Tongue (tissue), 3 donors: ENCODE measurements around the gene AMY2A. TPM values are rescaled to one million over a fixed set of nuclear protein-coding genes. Genes with fewer than 3 reads are reported as not detected.
"Not testable (repeated sequence)": the region's sequence is repeated elsewhere in the genome, so short reads cannot be mapped to it uniquely, and the experiment has no call there.

Source experiments
- DNase-seq: peaks from one replicate; pipeline ENCODE4 v3.0.0-alpha.2; 2015
- small RNA-seq: library from RNA; depleted of rRNA; stranded (forward); fragments of <200 nt; gene quantifications from one replicate; pipeline ENCODE3, GENCODE V24; 2014; ENCODE audit warnings: low replicate concordance
- total RNA-seq: library from RNA; depleted of rRNA; stranded (reverse); fragments of >200 nt; gene quantifications from one replicate; pipeline ENCODE4 v1.2.3, GENCODE V29; 2014

The AMY2A gene
- total RNA-seq = not detected

DNA sequence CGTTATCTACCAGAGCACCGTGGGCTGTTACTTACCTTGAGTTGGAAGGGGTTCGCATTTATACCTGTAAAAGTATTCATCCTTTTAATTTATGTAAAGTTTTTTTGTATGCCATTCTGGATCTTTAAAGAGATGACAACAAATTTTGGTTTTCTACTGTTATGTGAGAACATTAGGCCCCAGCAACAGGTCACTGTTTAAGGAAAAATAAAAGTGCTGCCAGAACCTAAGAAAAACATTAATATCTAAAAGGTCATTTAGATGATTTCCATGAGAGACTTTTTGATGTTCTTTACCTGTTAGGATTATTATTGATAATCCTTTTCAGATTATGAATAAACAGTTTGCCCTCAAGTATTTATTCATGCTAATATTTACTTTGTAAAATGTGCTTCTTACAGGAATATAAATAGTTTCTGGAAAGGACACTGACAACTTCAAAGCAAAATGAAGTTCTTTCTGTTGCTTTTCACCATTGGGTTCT is at the start of gene AMY2A:
Gene AMY2A (plus strand): TSS at position 434 of the 484 bp plus-strand sequence. CDS start 14 bp downstream, at position 448.
- not testable (repeated sequence) for DNase-seq

DNA sequence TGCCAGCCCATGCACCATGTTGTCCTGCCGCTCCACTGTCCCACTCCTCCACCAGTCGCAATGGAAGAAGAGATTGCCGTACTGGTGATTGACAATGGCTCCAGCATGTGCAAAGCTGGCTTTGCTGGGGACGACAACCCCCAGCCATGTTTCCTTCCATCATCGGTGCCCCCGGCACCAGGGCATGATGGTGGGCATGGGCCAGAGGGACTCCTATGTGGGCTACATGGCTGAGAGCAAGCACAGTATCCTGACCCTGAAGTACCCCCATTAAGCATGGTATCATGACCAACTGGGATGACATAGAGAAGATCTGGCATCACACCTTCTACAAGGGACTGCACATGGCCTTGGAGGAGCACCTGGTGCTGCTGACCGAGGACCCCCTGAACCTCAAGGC is 47.7 kb upstream of the AMY2A start:
- DNase-seq = no peak

DNA sequence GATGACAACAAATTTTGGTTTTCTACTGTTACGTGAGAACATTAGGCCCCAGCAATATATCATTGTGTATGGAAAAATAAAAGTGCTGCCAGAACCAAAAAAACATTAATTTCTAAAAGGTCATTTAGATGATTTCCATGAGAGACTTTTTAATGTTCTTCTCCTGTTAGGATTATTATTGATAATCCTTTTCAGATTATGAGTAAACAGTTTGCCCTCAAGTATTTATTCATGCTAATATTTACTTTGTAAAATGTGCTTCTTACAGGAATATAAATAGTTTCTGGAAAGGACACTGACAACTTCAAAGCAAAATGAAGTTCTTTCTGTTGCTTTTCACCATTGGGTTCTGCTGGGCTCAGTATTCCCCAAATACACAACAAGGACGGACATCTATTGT is 45.9 kb upstream of the AMY2A start, which contains the start of gene AMY2B:
Gene AMY2B (plus strand): TSS at position 301 of the 400 bp plus-strand sequence. CDS start 14 bp downstream, at position 315.
- not testable (repeated sequence) for DNase-seq

DNA sequence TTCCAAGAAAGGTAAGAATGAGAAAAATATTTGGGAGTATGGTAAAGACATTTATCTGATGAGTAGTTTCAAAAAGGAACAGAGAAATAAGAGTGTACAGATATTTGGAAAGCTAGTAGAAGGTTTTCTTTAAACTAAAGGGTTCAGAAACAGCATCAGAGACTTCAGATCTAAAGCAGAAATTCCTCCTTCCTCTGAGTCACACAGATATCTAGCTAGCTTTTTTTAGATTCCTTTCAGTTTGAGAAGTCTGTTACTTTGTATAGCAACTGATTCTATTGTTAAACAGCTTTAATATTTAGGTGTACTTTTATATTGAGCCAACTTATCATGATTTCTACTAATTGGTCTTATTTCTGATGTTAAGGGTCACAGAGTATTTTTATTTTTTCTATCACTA is 41.2 kb upstream of the AMY2A start:
- DNase-seq = no peak

DNA sequence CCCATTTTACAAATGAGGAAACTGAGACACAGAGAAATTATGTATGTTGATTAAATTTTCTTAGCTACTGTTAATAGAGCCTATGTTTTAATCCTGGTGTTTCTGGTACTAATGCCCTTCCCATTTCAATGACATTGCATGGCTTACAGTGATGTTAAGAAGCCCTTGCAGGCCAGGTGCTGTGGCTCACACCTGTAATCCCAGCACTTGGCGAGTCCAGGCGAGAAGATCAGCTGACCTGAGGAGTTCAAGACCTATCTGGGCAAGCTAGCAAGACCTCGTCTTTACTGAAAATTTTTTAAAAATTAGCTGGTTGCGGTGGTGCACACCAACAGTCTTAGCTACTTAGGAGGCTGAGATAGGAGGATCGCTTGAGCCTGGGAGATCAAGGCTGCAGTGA is 40.4 kb upstream of the AMY2A start:
- not testable (repeated sequence) for DNase-seq

DNA sequence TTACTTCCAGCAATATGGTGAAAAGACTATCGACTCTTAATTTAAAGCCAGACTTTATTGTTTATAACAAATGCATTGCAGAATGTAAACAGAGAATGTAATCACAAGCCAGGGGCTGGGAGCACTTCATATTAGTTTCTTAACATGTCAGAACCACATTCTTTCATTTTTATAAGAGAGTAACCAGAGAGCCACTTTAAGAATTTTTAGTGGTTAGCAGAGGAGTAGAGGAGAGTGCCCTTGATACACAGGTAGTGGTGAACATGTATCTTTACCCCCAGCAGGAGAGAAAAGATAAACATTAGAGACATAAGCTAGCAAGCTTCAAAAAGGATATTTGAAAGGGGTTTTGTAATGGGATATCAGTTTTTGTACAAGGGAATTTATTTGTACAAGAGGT is 34.8 kb upstream of the AMY2A start:
- DNase-seq = no peak

DNA sequence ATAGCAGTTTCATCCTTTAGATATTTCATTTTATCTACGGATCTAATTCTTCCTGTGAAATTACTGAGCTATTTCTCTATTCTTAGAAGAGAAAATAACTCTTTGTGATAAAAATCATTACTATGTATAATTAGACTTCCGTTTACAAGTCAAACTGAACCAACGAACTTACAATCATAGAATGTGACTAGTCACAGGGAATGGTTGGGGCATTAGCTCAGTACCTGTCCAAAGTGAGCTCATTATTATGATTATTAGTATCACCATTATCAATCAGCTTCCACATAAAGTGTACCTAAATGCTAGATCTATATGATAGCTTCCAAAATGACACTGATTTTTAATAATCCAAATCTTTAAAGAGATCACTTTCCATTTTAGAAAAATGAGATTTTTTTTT is 33.3 kb upstream of the AMY2A start:
- no peak for DNase-seq

DNA sequence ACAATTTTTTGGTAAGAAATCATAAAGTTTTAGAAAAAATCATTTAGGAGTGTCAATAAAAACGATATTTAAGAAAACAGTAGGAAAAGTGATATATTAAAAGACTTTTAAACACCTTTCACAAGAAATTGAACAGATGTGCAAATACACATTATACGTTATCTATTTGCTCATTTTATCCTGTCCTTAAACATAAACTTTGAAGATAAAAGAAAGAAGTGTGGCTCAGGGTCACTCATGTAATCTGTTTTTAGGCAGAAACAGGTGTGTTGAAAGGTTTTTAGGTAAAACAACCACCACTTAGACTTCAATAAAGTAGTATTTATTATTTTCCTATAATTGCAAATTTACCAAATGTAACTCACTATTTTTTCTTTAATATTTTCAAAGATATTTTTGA is 32.7 kb upstream of the AMY2A start:
- no peak for DNase-seq

DNA sequence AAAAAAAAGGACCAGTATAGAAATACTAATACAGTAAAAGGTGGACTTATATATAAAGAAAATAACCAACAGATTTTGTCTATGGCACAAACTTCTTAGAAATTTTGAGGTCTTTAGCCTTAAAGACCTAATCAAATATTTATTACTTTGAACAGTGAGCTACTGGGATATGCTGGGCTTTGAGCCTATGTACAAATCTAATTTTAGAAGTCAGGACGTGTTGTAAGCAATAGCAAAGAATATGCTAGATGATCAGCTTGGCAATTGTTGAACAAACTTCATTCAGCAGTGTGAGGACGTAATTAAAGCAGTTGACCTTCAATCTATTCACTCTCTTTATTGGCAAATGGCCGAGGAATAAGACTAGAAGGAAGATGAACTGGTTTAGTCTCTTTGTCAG is 14.5 kb upstream of the AMY2A start:
- DNase-seq = not testable (repeated sequence)

DNA sequence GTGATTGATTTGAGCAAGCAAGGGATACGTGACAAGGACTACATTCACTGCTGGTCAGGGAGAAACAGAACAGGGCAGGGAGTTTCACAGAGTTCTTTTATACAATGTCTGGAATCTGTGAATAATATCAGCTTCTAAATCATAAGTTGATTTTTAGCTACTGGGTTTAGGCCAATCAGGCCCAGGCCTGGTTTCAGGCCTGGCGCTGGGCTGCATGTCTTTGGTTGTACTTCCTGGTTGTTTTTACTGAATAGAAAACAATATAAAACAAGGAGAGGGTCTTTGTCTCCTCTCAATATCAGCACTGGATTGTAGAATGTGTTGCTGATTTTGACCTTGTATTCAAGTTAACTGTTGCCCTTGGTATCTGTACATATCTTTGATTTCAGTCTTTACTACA is 865 bp upstream of the AMY2A start:
- DNase-seq = no peak

DNA sequence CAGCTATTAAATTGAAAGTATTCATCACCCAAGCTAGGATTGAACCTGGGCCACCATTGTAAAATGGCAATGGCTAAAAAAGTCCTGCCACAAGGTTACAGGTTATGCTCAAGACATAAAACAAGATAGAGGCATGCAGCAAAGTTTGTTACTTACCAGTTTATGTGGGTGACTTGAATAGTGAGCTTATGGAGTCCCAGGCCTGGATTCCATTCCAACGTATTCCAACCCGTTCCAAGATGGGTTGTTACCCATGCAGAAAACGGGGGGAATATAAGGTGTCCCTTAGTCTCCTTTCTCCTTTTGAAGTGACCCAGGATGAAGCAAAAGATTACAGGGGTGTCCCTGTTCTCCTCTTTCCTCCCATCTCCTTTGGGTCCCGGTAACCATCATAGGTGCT is 10.2 kb downstream of the AMY2A start:
- DNase-seq = not testable (repeated sequence)

DNA sequence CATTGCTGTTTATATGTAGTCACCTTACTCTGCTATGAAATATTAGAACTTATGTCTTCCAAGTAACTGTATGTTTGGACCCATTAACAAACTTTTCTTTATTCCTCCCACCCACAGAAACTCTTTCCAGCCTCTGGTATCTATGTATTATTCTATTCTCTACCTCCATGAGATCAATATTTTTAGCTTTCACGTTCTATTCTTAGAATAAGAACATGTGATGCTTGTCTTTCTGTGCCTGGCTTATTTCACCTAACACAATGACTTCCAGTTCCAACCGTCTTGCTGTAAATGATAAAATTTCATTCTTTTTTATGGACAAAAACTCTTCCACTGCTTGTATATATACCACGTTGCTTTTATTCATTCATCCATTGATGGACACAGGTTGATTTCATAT is 24.0 kb downstream of the AMY2A start:
- not testable (repeated sequence) for DNase-seq

DNA sequence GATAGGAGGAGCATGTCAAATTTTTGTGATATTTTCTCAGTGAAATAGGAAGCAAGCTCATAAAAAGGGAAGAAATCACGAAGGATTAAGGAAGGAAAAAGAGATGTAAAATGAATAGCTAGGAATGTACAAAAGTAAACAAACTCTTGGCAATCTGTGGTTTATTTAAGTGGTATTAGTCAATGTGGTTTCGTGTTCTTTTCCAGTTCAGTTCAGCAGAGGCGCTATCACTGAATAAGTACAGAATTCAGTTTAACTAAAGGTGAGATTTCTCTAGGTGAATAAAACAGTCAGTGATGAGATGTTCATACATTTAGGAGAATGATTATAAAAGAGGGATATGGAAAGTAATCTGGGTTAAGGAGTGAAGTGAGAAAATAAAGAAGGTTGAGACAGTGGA is 26.7 kb downstream of the AMY2A start:
- not testable (repeated sequence) for DNase-seq

DNA sequence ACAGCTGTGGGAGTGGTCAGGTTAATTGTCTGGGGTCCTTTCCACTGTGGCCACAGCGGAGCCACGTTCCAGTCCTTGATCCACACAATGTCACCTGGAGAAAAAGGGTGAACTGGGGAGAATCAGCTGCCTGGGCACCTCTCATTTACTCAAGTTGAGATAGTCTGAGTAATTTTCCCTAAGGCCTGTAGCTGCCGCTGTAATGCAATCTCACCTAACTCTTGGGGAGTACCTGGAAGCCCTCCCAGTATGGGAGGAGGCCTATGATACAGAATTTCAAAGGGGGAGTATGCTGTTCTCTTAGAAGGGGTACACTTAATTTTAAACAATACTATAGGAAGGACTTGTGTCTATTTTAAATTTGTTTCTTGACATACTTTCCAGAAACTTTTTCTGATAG is 33.1 kb downstream of the AMY2A start:
- DNase-seq = not testable (repeated sequence)

DNA sequence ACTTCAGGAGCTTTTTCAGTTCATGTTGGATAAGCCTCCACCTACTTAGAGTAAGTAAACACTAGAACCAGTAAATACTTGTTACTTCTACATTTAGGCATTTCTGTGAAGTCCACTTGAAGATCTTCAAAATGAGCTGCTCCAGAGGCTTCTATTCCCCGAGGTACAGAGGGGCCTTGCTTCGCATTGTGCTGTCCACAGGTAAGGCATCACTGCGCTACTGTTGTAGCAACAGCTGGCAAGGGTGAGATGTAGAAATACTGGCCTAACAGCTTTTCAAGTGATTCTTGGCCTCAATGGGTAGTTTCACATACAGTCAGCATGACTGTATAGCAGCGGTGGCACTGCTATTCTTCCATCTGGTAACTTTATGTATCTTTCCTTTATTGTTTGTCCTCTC is 33.7 kb downstream of the AMY2A start:
- not testable (repeated sequence) for DNase-seq

DNA sequence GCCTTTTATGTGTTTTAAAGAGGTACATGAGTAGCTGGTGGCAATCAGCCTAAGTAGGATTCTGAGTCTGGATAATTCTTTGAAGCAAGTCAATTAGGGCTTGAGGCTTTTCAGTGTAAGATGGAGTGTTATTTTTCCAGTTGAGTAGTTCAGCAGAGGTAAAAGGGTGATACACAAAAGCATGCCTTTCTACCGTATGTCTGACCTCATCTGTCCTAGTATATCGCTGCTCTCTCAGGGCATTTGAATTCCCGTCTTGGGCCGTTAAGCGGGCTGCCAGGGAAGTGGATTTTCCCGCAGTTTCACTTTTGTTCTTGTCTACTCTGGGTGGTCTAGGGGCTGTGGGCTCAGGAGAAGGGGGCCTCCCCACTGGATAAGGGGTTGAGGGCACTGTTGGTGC is 36.9 kb downstream of the AMY2A start:
- DNase-seq = not testable (repeated sequence)

DNA sequence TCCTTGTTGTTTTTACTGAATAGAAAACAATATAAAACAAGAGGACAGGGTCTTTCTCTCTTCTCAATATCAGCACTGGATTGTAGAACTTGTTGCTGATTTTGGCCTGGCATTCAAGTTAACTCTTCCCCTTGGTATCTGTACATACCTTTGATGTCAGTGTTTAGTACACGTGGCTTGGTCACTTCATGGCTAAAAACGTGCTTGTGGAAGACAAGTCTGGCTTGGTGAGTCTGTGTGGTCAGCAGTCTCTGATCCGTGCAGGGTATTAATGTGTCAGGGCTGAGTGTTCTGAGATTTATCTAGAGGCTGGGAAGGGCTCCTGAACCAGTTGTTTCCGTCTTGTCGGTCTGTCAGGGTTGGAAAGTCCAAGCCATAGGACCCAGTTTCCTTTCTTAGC is 38.2 kb downstream of the AMY2A start, which contains the start of gene AMY1A:
Gene AMY1A (plus strand): TSS at position 301 of the 400 bp plus-strand sequence. CDS start 571 bp downstream, outside the sequence.
- not testable (repeated sequence) for DNase-seq

Small RNA genes within 50 kb of the gene (small RNA-seq; reads per million reads assigned to genes)
- gene AC105272.1 = not detected

Other genes starting within 250 kb of the AMY2A start
- 21.1 TPM for gene RNPC3, start 91.7 kb upstream of the AMY2A start, total RNA-seq
- 29.7 TPM for gene AMY2B, start 45.8 kb upstream of the AMY2A start, total RNA-seq
- not detected for gene AMY1A, start 38.3 kb downstream of the AMY2A start, total RNA-seq
- not detected for gene AMY1B, start 78.8 kb downstream of the AMY2A start, total RNA-seq
- gene AMY1C, start 132.5 kb downstream of the AMY2A start, total RNA-seq = 0.21 TPM